ENCODE measurements around the gene VPS9D1.

Gene VPS9D1

GRCh38 chr16:89746043-89746442, 25.3 kb upstream of the VPS9D1 start:
- TF ChIP-seq CREB1 (IDR thresholded peaks at IDR 0.05; ENCODE audit: low read depth): no peak
- TF ChIP-seq FOXM1 (IDR thresholded peaks at IDR 0.05; ENCODE audit: borderline replicate concordance, low read depth): no peak

- no peak for TF ChIP-seq REST (IDR thresholded peaks at IDR 0.05; ENCODE audit: low read depth)
- no peak for TF ChIP-seq TCF12 (IDR thresholded peaks at IDR 0.05; ENCODE audit: low read depth)
- no peak for TF ChIP-seq RAD21 (IDR thresholded peaks at IDR 0.05; ENCODE audit: low read depth)
- no peak for TF ChIP-seq YY1 (IDR thresholded peaks at IDR 0.05; ENCODE audit: low read depth)
- TF ChIP-seq TEAD4 (IDR thresholded peaks at IDR 0.05): no peak
- TF ChIP-seq CEBPB (IDR thresholded peaks at IDR 0.05): no peak
- TF ChIP-seq USF1 (IDR thresholded peaks at IDR 0.05): no peak
- TF ChIP-seq MAX (IDR thresholded peaks at IDR 0.05): no peak
Observed at GRCh38 chr16:89744813-89745212, 24.1 kb upstream of the VPS9D1 start.

- TF ChIP-seq NFIC (IDR thresholded peaks at IDR 0.05): no peak
- no peak for TF ChIP-seq YY1 (IDR thresholded peaks at IDR 0.05; ENCODE audit: low read depth)
- no peak for TF ChIP-seq TEAD4 (IDR thresholded peaks at IDR 0.05)
- no peak for TF ChIP-seq TCF12 (IDR thresholded peaks at IDR 0.05; ENCODE audit: low read depth)
- TF ChIP-seq USF1 (IDR thresholded peaks at IDR 0.05): no peak
- no peak for TF ChIP-seq EP300 (IDR thresholded peaks at IDR 0.05; ENCODE audit: borderline replicate concordance)
- no peak for TF ChIP-seq FOXM1 (IDR thresholded peaks at IDR 0.05; ENCODE audit: borderline replicate concordance, low read depth)
- no peak for TF ChIP-seq ZBTB7A (IDR thresholded peaks at IDR 0.05; ENCODE audit: low read depth)
- no peak for TF ChIP-seq REST (IDR thresholded peaks at IDR 0.05; ENCODE audit: low read depth)
- no peak for TF ChIP-seq MAX (IDR thresholded peaks at IDR 0.05)
Observed at GRCh38 chr16:89742948-89743347, 22.2 kb upstream of the VPS9D1 start.

- TF ChIP-seq REST (IDR thresholded peaks at IDR 0.05; ENCODE audit: low read depth): no peak
- TF ChIP-seq CREB1 (IDR thresholded peaks at IDR 0.05; ENCODE audit: low read depth): no peak
- TF ChIP-seq MAX (IDR thresholded peaks at IDR 0.05): no peak
- no peak for TF ChIP-seq EP300 (IDR thresholded peaks at IDR 0.05; ENCODE audit: borderline replicate concordance)
- TF ChIP-seq RAD21 (IDR thresholded peaks at IDR 0.05; ENCODE audit: low read depth): no peak
- TF ChIP-seq EGR1 (IDR thresholded peaks at IDR 0.05): no peak
- no peak for TF ChIP-seq TEAD4 (IDR thresholded peaks at IDR 0.05)
- TF ChIP-seq USF1 (IDR thresholded peaks at IDR 0.05): no peak
- no peak for TF ChIP-seq NFIC (IDR thresholded peaks at IDR 0.05)
- no peak for TF ChIP-seq CEBPB (IDR thresholded peaks at IDR 0.05)
- no peak for TF ChIP-seq TAF1 (IDR thresholded peaks at IDR 0.05; ENCODE audit: low read depth)
- TF ChIP-seq ZBTB7A (IDR thresholded peaks at IDR 0.05; ENCODE audit: low read depth): no peak
- TF ChIP-seq YY1 (IDR thresholded peaks at IDR 0.05; ENCODE audit: low read depth): no peak
- TF ChIP-seq FOXM1 (IDR thresholded peaks at IDR 0.05; ENCODE audit: borderline replicate concordance, low read depth): no peak
Observed at GRCh38 chr16:89741342-89742014, 20.8 kb upstream of the VPS9D1 start.

Data from Ishikawa (cell line).